HCT116 (cell line): ENCODE results near the gene CNBD2. TPM values are rescaled to one million over a fixed set of nuclear protein-coding genes. Genes with fewer than 3 reads are reported as not detected.

ENCODE experiments used
- ATAC-seq: fragments of 200-7000 bp; cut with Tn5 transposase; 2 replicates; pipeline ENCODE4 v1.9.1; 2020; ENCODE audit warnings: mild to moderate bottlenecking, moderate library complexity
- BruUV-seq: library from RNA; stranded (reverse); fragments of 400-500 nt; replicated peaks from 2 replicates; lab custom pipeline; 2021; lab: Mats Ljungman, UMichigan
- CTCF ChIA-PET: fragments of 300-600 bp; sonication (Branson Sonifier 250); formaldehyde crosslinking; loops from one replicate; lab custom pipeline; 2021; ENCODE audit warnings: antibody characterized with exemption; lab: Charles Lee
- POLR2A ChIA-PET: fragments of 300-600, 350-600 bp; sonication (Branson Sonifier 250); formaldehyde crosslinking; loops from one replicate; lab custom pipeline; 2021; ENCODE audit warnings: antibody characterized with exemption; lab: Charles Lee
- RAD21 ChIA-PET, 2 experiments: fragments of 300-600 bp; sonication (Branson Sonifier 250); formaldehyde crosslinking; loops; one replicate each; lab custom pipeline; 2023; ENCODE audit warnings: low total read pairs in 2 of 2; ENCODE audit not compliant: uncharacterized antibody in 2 of 2, unreplicated experiment in 2 of 2, low non-redundant PET in 1 of 2; lab: Charles Lee
- DNase-seq: peaks from one replicate; pipeline ENCODE4 v3.0.0-alpha.2; 2010; ENCODE audit warnings: low read depth, low spot score
- H2AFZ ChIP-seq: fragments of 200-600 bp; shearing (Covaris generic), sonication (generic); 2 replicates; pipeline ENCODE4 v1.6.1; 2017; ENCODE audit warnings: low read depth, mixed run types, mixed read lengths, antibody characterized with exemption, low read length; ENCODE audit not compliant: poor library complexity, severe bottlenecking
- H3K27ac ChIP-seq: 2 replicates; pipeline ENCODE4 v1.5.1; 2012; ENCODE audit warnings: low read depth, low read length
- H3K27me3 ChIP-seq: fragments of 200-600 bp; sonication (generic); 2 replicates; pipeline ENCODE4 v1.6.1; 2016; ENCODE audit warnings: mixed run types, low read length, mixed read lengths; ENCODE audit not compliant: insufficient read depth
- H3K36me3 ChIP-seq, 2 experiments: fragments of 200-500 bp in 1 of 2; fragments of 200-600 bp in 1 of 2; sonication (Bioruptor generic) in 1 of 2; sonication (generic) in 1 of 2; 2 replicates each; pipeline versions ENCODE4 v1.5.1 to v1.6.1; 2014 to 2016; ENCODE audit warnings: low read length in 2 of 2, inconsistent platforms in 1 of 2, mixed read lengths in 1 of 2, mixed run types in 1 of 2; ENCODE audit not compliant: insufficient read depth in 2 of 2, control insufficient read depth in 1 of 2
- H3K4me1 ChIP-seq, 2 experiments: fragments of 200-600 bp in 1 of 2; sonication (generic) in 1 of 2; 2 replicates each; pipeline versions ENCODE4 v1.5.1 to v1.6.1; 2012 to 2017; ENCODE audit warnings: low read length in 2 of 2, inconsistent platforms in 1 of 2, mild to moderate bottlenecking in 1 of 2, mixed read lengths in 1 of 2, mixed run types in 1 of 2, moderate library complexity in 1 of 2; ENCODE audit not compliant: insufficient read depth in 2 of 2, control insufficient read depth in 1 of 2
- H3K4me2 ChIP-seq: fragments of 200-600 bp; sonication (generic); 2 replicates; pipeline ENCODE4 v1.6.1; 2017; ENCODE audit warnings: mixed run types, low read length, mixed read lengths
- H3K4me3 ChIP-seq, 2 experiments: fragments of 200-600 bp in 1 of 2; sonication (generic) in 1 of 2; replicated peaks in 1 of 2; 2 replicates each; pipeline ENCODE4 v1.5.1; 2011 to 2016; ENCODE audit warnings: low read length in 2 of 2, control low read depth in 1 of 2, low read depth in 1 of 2, mild to moderate bottlenecking in 1 of 2, mixed read lengths in 1 of 2, mixed run types in 1 of 2
- H3K79me2 ChIP-seq: fragments of 200-600 bp; sonication (generic); 2 replicates; pipeline ENCODE4 v1.6.1; 2017; ENCODE audit warnings: mild to moderate bottlenecking, mixed run types, low read length, moderate library complexity, mixed read lengths; ENCODE audit not compliant: insufficient read depth
- H3K9ac ChIP-seq: fragments of 200-600 bp; sonication (generic); 2 replicates; pipeline ENCODE4 v1.6.1; 2016; ENCODE audit warnings: low read length, mixed read lengths
- H3K9me2 ChIP-seq: fragments of 200-600 bp; sonication (generic), shearing (Covaris generic); 2 replicates; pipeline ENCODE4 v1.6.1; 2017; ENCODE audit warnings: mixed run types, mild to moderate bottlenecking, moderate library complexity; ENCODE audit not compliant: insufficient read depth
- H3K9me3 ChIP-seq, 2 experiments: fragments of 200-500 bp in 1 of 2; fragments of 200-600 bp in 1 of 2; sonication (Bioruptor generic) in 1 of 2; sonication (generic) in 1 of 2; 2 replicates each; pipeline ENCODE4 v1.6.1; 2014 to 2017; ENCODE audit warnings: low read length in 2 of 2, mixed read lengths in 2 of 2, inconsistent platforms in 1 of 2, low read depth in 1 of 2, mild to moderate bottlenecking in 1 of 2, mixed run types in 1 of 2, moderate library complexity in 1 of 2; ENCODE audit not compliant: control insufficient read depth in 1 of 2, insufficient read depth in 1 of 2
- H4K20me1 ChIP-seq: fragments of 200-600 bp; sonication (generic), shearing (Covaris generic); 2 replicates; pipeline ENCODE4 v1.6.1; 2017; ENCODE audit warnings: mixed run types, mild to moderate bottlenecking, moderate library complexity; ENCODE audit not compliant: insufficient read depth
- CEBPB ChIP-seq: IDR thresholded peaks from 2 replicates; pipeline ENCODE4 v1.6.1; 2012; ENCODE audit warnings: low read depth
- EGR1 ChIP-seq: IDR thresholded peaks from 2 replicates; pipeline ENCODE4 v1.6.1; 2012; ENCODE audit warnings: low read depth
- ELF1 ChIP-seq: IDR thresholded peaks from 2 replicates; pipeline ENCODE4 v1.6.1; 2012; ENCODE audit warnings: low read depth, borderline replicate concordance
- FOSL1 ChIP-seq: IDR thresholded peaks from 2 replicates; pipeline ENCODE4 v1.6.1; 2012; ENCODE audit warnings: low read depth
- JUND ChIP-seq: IDR thresholded peaks from 2 replicates; pipeline ENCODE4 v1.6.1; 2012
- POLR2A ChIP-seq: IDR thresholded peaks from 2 replicates; pipeline ENCODE4 v1.7.0; 2011; ENCODE audit warnings: borderline replicate concordance; ENCODE audit not compliant: insufficient read depth, insufficient read length; ENCODE audit errors: extremely low read depth
- RAD21 ChIP-seq: IDR thresholded peaks from 2 replicates; pipeline ENCODE4 v1.6.1; 2012; ENCODE audit warnings: low read depth, mild to moderate bottlenecking
- YY1 ChIP-seq: IDR thresholded peaks from 2 replicates; pipeline ENCODE4 v1.6.1; 2011; ENCODE audit warnings: low read length, low read depth, moderate library complexity, mild to moderate bottlenecking; ENCODE audit not compliant: insufficient replicate concordance; ENCODE audit errors: extremely low read depth
- ZBTB33 ChIP-seq: IDR thresholded peaks from 2 replicates; pipeline ENCODE4 v1.6.1; 2011; ENCODE audit warnings: mild to moderate bottlenecking, low read length, moderate library complexity; ENCODE audit not compliant: insufficient replicate concordance; ENCODE audit errors: extremely low read depth
- ZNF274 ChIP-seq: fragments of 200-500 bp; sonication (Bioruptor generic); IDR thresholded peaks from 2 replicates; pipeline ENCODE4 v1.6.1; 2014; ENCODE audit warnings: mild to moderate bottlenecking, low read depth, low read length, inconsistent platforms
- intact Hi-C: fragments of 100-400 bp; cut with micrococcal nuclease; formaldehyde crosslinking; loops from 2 replicates; pipeline ENCODE4 v1.10.0; 2022
- total RNA-seq: library from RNA; stranded (reverse); gene quantifications from one replicate; pipeline ENCODE4 v1.2.1, GENCODE V29; 2021; ENCODE audit not compliant: unreplicated experiment
- TF ChIP-seq, protein P1 (sequence below): IDR thresholded peaks from 2 replicates; pipeline ENCODE4 v1.6.1; 2012
- TF ChIP-seq, protein P2 (sequence below), 3 experiments: fragments of 200-600 bp in 1 of 3; sonication (generic) in 1 of 3; IDR thresholded peaks in 2 of 3; conservative IDR thresholded peaks in 1 of 3; 2 replicates each; pipeline ENCODE4 v1.5.1; 2012 to 2017; ENCODE audit warnings: low read depth in 2 of 3, low read length in 2 of 3, antibody characterized with exemption in 1 of 3, borderline replicate concordance in 1 of 3, control low read depth in 1 of 3, mild to moderate bottlenecking in 1 of 3, mixed read lengths in 1 of 3, mixed run types in 1 of 3, moderate library complexity in 1 of 3; ENCODE audit not compliant: insufficient read depth in 1 of 3
- TF ChIP-seq, protein P3 (sequence below): IDR thresholded peaks from 2 replicates; pipeline ENCODE4 v1.6.1; 2012; ENCODE audit warnings: low read depth

CNBD2 gene
- total RNA-seq, 1 experiment from 2014 or later: 3.1 TPM

DNA sequence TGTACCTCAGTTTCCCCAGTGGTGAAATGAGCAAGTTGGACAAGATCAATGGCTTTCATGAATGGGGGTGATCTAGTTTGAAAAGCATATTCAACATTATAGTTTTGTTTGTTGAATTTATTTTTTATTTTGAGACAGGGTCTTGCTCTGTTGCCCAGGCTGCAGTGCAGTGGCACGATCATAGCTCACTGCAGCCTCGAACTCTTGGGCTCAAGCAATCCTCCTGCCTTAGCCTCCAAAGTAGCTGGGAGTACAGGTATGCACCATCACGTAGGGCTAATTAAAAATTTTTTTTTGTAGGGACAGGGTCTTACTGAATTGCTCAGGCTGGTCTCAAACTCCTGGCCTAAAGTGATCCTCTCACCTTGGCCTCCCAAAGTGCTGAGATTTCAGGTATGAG lies 63.4 kb downstream of the CNBD2 start:
- DNase-seq: no peak
- Histone ChIP-seq H3K36me3 (no peaks in the 10 kb centered on the region), H3K4me2 (no peak overlapping the region), H3K27me3 (no peaks in the 10 kb centered on the region), H2AFZ (no peak overlapping the region), H3K9me3 (no peaks in the 10 kb centered on the region), H3K9me2 (no peaks in the 10 kb centered on the region), H4K20me1 (no peaks in the 10 kb centered on the region)
- ChIA-PET POLR2A (no interaction called here), RAD21 (no interaction called here)
- no TSS peak for BruUV-seq
- TF ChIP-seq CEBPB: no peak
- TF ChIP-seq RAD21: no peak
- TF ChIP-seq, all 23 proteins: peak for 0
- no peaks in the 10 kb centered on the region for H3K4me1 ChIP-seq
- CTCF ChIA-PET: no interaction called here
- H3K9ac ChIP-seq: no peak overlapping the region
- no peaks in the 10 kb centered on the region for H3K79me2 ChIP-seq
- intact Hi-C loops: no loop called here
- no peak overlapping the region for H3K27ac ChIP-seq
- no peak overlapping the region for H3K4me3 ChIP-seq
- ATAC-seq: no peak

GRCh38 chr20:36034875-36035274 lies 66.5 kb downstream of the CNBD2 start:
- no peaks in the 10 kb centered on the region for H3K36me3 ChIP-seq
- ATAC-seq (no peak), DNase-seq (no peak)
- H3K9ac ChIP-seq: no peak overlapping the region
- H2AFZ ChIP-seq: no peak overlapping the region
- H3K4me3 ChIP-seq: no peak overlapping the region
- intact Hi-C loops: no loop called here
- no peaks in the 10 kb centered on the region for H3K9me2 ChIP-seq
- no peaks in the 10 kb centered on the region for H3K9me3 ChIP-seq
- H3K27ac ChIP-seq: no peak overlapping the region
- ChIA-PET RAD21 (no interaction called here), POLR2A (no interaction called here), CTCF (no interaction called here)
- H3K4me1 ChIP-seq: no peaks in the 10 kb centered on the region
- no peaks in the 10 kb centered on the region for H3K27me3 ChIP-seq
- TF ChIP-seq JUND: no peak
- TF ChIP-seq, protein P1, sequence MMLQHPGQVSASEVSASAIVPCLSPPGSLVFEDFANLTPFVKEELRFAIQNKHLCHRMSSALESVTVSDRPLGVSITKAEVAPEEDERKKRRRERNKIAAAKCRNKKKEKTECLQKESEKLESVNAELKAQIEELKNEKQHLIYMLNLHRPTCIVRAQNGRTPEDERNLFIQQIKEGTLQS: no peak
- TF ChIP-seq, protein P2, sequence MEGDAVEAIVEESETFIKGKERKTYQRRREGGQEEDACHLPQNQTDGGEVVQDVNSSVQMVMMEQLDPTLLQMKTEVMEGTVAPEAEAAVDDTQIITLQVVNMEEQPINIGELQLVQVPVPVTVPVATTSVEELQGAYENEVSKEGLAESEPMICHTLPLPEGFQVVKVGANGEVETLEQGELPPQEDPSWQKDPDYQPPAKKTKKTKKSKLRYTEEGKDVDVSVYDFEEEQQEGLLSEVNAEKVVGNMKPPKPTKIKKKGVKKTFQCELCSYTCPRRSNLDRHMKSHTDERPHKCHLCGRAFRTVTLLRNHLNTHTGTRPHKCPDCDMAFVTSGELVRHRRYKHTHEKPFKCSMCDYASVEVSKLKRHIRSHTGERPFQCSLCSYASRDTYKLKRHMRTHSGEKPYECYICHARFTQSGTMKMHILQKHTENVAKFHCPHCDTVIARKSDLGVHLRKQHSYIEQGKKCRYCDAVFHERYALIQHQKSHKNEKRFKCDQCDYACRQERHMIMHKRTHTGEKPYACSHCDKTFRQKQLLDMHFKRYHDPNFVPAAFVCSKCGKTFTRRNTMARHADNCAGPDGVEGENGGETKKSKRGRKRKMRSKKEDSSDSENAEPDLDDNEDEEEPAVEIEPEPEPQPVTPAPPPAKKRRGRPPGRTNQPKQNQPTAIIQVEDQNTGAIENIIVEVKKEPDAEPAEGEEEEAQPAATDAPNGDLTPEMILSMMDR (IDR thresholded peaks at IDR 0.05 in 2 of 3, conservative IDR thresholded peaks at IDR 0.05 in 1 of 3; ENCODE audit: borderline replicate concordance in 1 of 3, insufficient read depth in 1 of 3, low read depth in 2 of 3, low read length in 2 of 3): no peak
- TF ChIP-seq ZBTB33: no peak
- TF ChIP-seq FOSL1: no peak
- TF ChIP-seq ELF1: no peak
- no peak for TF ChIP-seq YY1
- TF ChIP-seq POLR2A: no peak
- no peak for TF ChIP-seq ZNF274
- TF ChIP-seq EGR1: no peak
- TF ChIP-seq, protein P3, sequence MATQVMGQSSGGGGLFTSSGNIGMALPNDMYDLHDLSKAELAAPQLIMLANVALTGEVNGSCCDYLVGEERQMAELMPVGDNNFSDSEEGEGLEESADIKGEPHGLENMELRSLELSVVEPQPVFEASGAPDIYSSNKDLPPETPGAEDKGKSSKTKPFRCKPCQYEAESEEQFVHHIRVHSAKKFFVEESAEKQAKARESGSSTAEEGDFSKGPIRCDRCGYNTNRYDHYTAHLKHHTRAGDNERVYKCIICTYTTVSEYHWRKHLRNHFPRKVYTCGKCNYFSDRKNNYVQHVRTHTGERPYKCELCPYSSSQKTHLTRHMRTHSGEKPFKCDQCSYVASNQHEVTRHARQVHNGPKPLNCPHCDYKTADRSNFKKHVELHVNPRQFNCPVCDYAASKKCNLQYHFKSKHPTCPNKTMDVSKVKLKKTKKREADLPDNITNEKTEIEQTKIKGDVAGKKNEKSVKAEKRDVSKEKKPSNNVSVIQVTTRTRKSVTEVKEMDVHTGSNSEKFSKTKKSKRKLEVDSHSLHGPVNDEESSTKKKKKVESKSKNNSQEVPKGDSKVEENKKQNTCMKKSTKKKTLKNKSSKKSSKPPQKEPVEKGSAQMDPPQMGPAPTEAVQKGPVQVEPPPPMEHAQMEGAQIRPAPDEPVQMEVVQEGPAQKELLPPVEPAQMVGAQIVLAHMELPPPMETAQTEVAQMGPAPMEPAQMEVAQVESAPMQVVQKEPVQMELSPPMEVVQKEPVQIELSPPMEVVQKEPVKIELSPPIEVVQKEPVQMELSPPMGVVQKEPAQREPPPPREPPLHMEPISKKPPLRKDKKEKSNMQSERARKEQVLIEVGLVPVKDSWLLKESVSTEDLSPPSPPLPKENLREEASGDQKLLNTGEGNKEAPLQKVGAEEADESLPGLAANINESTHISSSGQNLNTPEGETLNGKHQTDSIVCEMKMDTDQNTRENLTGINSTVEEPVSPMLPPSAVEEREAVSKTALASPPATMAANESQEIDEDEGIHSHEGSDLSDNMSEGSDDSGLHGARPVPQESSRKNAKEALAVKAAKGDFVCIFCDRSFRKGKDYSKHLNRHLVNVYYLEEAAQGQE: no peak
- no peaks in the 10 kb centered on the region for H4K20me1 ChIP-seq
- H3K4me2 ChIP-seq: no peak overlapping the region
- no TSS peak for BruUV-seq
- no peaks in the 10 kb centered on the region for H3K79me2 ChIP-seq
